Skeletal muscle satellite cell (primary cell): ENCODE results near the gene MTMR10. TPM values are rescaled to one million over a fixed set of nuclear protein-coding genes. Genes with fewer than 3 reads are reported as not detected.

Experiments used
- small RNA-seq: library from RNA; depleted of rRNA; stranded (forward); fragments of <200 nt; gene quantifications from one replicate; pipeline ENCODE3, GENCODE V24; 2012

The MTMR10 gene

Small RNAs within 50 kb of the gene (small RNA-seq; reads per million reads assigned to genes)
- not detected for gene RNU6-466P
